Kidney tubule cell (primary cell): ENCODE measurements around the gene PTMA.
"Not testable (repeated sequence)": the region's sequence is repeated elsewhere in the genome, so short reads cannot be mapped to it uniquely, and the experiment has no call there.

ENCODE experiments used
- DNase-seq: peaks from one replicate; pipeline ENCODE4 v3.0.0-alpha.2; 2018; ENCODE audit warnings: low spot score

PTMA gene

DNA sequence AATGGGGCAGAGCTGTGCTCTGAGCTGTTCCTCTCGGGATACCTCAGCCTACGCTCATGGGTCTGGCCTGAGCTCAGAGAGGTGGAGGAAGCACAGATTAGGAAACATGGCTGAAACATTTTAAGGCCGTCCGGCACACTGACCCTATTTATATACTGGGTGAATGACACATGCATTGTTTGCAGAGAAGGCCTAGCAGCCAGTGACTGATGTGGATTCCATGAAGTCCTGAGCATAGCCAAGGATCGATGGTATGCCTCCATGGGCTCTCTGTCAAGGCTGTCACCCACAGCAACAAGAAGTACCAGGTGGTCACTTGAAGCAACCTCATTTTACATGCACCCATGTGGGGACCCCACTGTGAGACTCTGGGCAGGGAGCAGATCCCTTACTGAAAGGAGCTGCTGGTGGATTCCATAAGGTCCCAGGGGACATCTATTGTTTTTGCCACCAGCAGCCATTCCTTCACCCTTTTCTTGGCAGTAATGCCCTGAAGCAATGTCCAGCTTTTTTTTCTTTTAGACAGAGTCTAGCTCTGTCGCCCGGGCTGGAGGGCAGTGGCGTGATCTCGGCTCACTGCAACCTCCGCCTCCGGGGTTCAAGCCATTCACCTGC, 8.4 kb downstream of the PTMA start:
- DNase-seq = peak; percentile 46

DNA sequence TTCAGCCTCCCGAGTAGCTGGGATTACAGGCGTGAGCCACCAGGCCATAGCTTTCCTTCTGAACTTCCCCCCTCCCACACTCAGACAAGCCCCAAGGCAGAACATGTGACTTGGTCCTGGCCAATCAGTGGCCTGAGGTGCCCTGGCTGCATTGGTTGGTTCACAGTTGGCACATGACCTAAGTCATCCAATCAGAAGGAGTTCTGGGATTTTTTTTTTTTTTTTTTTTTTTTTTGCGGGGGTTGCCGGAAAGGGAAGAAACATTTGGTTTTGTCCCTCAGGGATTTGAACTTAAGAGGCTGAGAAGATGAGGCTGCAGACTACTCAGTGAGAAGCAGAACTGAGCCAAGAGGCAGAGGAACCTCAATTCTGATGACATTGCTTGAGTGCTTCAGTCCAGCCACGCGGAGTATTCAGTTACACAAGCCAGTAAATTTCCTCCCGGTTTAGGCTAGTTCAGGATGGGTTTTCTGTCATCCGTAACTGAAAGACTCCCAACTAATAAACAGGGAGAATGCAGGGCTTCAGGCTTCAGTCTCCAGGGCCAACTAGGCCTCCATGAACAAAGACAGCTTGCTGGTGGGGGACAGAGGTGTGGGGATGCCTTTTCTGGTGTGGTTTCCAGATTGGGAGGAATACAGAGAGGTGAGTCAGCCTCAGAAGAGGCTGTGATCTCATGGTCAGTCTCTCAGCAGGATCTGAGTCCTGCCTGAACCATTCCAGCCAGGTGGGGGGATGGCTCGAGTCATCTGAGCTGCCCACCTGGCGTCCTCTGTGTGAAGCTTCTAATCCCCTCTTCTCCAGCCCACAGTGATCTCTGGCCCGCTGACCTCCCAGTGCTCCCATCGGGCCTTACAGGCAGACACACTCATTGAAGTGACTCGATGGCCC, 9.2 kb downstream of the PTMA start:
- peak; percentile 86 for DNase-seq

DNA sequence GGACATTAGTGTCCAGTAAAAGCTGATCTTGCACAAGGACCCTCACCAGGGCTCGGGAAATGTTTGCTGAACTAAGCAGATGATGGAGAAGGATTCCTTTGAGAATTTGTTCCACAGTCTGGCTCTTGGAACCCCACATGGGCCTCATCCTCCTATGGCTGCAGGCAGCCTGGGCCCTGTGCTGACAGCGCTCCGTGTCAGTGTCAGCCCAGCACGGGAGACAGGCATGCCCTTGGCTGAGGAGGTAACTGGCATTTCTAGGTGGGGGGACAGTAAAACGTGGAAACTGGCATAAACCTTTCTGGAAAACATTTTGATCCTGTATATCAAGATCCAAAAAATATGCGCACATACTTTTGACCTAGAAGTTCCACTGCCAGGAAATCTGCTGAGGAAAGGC, 10.5 kb downstream of the PTMA start:
- no peak for DNase-seq

DNA sequence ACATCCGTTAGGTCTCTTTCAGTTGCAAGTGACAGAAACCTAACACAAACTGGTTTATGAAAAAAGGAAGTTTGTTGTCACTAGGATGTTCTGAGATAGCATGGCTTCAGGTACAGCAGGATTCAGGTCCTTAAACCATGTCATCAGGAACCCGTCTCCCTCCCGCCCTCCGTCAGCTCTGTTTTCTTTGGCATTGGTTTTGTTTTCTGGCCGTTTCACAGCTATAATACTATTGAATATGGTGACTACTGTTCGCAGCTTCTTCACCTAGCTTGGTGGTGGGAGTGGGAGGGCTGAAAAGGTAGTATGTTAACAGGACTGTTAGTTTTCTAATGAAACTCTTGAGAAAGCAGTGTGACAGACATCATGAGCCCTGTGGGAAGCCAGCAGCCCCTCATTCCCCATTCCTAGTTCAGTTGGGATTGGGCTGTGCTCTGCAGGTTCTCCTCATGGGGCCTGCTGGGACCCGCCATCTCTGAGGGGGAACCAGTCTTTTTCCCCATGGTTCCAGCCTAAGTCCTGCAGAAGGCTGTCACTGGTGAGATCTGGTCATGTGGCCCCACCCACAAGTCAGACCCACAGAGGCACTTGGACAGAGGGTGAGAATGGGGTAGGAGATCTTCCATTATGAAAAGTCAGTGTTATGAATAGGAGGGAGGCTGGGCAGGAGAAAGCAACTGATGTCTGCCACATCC, 12.1 kb downstream of the PTMA start:
- no peak for DNase-seq

DNA sequence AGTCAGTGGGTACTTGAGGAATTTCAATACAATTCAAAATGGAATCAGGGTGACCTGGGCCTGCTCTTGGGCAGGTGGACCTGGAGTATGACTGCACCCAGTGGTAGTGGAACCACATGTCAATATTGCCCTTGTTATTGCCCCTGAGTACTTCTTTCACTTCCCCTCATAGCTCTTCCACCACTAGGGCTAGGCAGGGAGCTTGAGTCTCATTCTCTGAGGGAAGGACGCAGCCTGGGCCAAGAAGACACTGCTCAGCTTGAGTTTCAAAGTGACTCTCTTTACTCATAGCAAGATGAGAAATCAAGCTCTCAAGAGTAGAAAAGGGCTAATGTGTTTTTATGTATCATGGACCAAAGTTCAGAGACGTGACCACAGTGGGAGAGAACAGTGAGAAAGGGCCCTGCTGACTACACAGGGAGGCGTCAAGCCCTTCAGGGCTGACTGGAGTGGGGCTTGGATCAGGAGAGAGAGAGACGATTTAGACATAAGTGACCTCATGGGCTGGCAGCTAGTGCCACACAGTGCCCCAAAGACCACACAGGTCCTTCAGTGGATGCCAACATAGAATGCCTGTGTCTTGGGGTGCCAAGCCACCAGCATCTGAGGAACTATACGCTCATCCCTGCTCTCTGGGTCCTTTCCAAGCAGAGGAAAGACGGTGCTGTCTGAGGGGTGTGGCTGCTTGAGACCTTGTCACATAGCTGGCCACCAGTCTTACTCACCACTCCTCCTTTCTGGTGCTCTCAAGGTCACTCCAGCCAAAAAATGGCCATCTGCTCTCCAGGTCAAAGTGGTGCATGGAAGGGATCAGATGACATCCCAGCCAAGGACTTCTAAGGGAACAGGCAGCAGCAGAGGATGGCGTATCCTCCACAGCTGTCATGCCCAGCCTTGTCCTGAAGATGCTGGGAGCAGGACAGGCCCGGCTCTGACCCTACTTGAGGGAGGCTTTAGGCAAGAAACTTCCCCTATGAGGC, 13.0 kb downstream of the PTMA start:
- no peak for DNase-seq

DNA sequence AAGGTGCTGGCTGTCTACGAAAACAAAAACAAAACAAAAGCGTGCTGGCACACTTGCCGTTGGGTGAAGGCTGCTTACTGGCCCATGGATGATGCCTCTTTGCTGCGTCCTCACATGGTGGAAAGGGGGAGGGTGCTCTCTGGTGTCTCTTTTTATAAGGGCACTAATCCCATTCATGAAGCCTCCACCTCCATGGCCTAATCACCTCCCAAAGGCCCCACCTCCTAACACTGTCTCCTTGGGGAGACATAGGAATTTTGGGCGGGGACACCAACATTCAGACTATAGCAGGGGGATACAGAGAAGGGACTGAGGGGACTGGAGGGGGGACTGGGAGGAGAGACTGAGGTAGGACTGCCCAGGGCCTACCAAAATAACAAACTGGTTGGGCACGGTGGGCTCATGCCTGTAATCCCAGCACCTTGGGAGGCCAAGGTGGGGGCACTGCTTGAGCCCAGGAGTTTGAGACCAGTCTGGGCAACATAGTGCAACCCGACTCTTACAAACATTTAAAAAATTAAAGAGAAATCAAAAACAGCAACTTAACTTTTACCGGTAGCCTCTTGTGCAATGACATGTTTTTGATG, 14.5 kb downstream of the PTMA start:
- DNase-seq = no peak

DNA sequence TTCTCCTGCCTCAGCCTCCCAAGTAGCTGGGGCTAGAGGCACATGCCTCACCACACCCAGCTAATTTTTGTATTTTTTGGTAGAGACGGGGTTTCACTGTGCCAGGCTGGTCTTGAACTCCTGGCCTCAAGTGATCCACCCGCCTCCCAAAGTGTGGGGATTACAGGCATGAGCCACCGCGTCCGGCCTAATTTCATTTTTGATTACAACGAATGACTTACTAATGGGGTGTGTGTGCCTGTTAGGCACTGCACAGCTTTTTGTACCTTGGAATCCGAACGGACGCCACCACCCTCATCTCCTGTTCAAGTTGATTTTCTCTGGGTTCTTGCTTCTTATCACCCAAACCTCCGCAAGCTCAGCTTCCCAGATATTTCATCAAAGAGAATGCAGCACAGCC, 17.2 kb downstream of the PTMA start:
- DNase-seq = no peak

DNA sequence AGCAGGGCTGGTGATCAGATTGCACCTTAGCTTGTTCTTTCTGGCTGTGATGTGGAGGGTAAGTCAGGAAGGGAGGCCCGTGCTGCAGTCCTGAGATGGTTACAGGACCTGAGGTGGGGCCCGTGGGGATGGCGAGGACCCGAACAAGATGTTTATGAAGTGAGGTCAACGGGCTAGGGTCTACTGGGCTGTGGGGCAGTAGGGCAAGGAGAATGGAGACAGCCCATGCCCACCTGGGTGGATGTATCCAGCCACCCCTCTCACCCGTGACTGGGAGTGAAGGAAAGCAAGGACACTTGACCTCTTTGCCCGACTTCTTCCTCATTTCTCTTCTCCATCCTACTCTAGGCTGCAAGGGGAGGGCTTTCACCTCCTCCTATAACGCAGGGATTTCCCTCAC, 18.0 kb downstream of the PTMA start:
- DNase-seq = no peak

DNA sequence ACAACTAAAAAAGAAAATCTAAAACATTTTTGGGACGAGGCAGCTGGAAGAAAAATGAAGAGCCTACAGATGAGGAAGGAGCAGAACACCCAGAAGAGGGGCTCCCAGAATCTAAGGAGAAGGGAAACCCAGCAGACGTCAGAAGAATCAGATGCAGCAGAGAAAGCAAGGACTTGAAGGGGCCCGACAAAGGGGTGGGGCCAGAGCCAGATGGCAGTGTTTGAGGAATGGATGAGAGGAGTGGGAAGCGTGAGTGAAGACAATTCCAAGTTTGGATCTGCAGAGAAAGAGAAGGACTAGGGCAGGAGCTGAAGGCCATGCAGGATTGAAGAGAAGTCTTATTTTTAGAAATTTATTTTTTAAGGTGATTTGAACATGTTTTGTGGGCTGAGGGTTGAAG, 19.3 kb downstream of the PTMA start:
- no peak for DNase-seq

DNA sequence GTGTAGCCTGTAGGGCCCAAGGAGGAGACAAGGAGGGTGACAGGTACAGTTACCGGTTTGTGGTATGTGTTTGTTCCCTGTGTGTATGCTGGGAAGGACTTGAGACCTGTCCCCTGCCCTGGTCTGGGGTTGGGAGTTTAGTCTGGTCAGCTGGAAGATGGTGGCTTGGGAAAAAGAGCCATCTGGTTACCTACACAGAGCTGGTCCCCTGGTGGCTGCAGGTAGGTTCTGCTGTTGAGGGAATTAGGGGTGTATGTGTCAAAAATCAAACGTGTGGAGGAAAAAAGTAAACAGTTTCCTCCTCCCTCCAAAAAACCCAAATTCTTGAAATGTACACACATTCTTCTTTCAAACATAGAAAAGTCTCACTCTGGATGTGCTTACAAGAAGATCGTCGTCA, 24.3 kb downstream of the PTMA start:
- DNase-seq = no peak

DNA sequence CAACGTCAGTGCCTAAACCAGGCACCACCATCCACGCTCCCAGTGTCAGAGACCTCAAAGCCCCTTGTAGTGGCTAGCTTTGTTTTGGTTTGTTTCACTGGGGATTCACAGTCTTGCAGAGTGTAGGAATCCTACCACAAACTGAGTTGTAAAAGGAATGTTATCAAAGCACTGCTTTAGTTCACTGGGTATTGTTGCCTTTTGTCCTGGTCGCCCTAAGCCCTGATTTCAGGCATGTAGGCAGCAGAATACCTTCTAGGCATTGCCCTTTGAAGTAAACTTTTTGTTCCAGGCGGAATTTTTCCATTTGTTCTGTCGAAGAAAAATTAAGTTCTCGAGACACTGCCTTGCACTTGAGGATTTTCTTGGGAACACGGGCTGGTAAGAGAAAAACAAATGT, 29.4 kb downstream of the PTMA start:
- no peak for DNase-seq

DNA sequence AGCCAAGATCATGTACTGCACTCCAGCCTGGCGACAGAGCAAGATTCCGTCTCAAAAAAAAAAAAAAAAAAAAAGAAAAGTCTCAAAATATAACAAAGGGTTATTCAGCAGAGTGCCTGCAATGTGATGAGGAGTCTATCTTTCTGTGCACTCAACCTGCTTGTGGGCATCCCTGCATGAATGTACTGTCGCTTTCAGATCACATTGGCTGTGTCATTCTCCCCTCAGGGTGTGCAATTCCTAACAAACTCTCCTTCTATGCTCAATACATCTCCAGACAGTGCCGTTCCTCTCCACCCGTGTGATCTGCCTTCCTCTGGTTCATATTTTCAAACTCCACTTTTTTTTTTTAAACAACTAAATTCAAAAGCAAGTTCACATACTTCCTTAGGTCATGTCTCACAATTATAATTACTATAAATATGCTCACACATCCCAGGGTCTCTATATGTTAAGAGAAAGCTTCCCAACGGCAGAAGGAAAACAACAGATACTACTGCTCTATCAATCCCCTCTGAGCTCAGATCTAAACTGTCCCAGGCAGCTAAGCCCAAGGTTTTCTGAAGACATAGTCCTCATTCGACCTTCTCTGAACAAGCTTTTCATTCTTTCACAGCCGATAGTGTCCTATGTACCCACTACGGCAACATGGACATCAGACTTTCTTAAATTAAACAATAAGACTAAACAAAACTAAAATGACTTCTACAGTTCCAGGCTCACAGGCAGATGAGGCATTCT, 35.2 kb downstream of the PTMA start:
- DNase-seq = no peak

DNA sequence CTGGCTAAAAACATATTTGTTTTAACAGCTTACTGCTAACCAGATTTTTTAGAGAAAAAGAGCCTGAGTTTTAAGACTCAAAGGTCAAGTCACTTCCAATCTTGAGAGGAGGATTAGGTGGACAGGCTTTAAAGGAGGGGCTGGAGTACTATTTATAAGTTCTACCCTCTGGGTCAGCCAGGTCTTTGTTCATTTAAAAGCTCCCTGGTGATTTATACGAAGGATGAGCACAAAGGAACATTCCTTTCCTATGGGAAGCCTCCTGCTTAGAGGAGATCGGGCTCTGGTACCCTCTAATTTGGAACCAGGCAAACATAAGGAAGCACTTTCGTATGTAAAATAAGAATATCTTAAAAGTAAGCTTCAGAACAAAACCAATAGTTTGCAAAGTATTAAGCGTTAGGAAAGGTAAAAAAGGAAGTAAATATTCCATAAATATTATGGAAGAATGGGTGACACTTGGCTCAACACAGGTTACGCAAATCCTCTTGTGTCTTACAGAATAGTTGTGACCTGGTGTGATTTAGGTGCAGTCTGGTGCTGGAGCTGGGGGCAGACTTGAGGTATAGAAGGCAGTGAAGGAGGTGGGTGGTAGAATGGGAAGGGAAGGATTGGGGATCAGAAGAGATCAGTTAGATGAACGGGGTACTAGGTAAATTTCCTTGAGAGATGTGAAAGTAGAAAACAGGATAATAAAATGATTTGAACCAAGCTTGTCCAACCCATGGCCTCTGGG, 37.1 kb downstream of the PTMA start:
- no peak for DNase-seq

DNA sequence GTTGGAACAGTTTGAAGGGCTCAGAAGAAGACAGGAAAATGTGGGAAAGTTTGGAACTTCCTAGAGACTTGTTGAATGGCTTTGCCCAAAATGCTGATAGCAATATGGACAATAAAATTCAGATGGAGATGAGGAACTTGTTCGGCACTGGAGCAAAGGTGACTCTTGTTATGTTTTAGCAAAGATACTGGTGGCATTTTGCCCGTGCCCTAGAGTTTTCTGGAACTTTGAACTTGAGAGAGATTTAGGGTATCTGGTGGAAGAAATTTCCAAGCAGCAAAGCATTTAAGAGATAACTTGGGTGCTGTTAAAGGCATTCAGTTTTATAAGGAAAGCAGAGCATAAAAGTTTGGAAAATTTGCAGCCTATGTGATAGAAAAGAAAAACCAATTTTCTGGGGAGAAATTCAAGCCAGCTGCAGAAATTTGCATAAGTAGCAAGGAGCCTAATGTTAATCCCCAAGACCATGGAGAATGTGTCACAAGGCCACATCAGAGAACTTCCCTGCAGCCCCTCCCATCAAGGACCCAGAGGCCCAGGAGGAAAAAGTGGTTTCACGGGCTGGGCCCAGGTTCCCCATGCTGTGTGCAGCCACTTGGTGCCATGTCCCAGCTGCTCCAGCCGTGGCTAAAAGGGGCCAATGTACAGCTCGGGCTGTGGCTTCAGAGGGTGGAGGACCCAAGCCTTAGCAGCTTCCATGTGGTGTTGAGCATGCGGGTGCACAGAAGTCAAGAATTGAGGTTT, 40.0 kb downstream of the PTMA start:
- DNase-seq = not testable (repeated sequence)

DNA sequence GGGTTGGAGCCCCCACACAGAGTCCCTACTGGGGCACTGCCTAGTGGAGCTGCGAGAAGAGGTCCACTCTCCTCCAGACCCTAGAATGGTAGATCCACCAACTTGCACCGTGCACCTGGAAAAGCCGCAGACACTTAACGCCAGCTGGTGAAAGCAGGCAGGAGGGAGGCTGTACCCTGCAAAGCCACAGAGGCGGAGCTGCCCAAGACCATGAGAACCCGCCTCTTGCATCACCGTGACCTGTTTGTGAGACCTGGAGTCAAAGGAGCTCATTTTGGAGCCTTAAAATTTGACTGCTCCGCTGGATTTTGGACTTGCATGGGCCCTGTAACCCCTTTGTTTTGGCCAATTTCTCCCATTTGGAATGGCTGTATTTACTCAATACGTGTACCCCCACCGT, 40.7 kb downstream of the PTMA start:
- not testable (repeated sequence) for DNase-seq

DNA sequence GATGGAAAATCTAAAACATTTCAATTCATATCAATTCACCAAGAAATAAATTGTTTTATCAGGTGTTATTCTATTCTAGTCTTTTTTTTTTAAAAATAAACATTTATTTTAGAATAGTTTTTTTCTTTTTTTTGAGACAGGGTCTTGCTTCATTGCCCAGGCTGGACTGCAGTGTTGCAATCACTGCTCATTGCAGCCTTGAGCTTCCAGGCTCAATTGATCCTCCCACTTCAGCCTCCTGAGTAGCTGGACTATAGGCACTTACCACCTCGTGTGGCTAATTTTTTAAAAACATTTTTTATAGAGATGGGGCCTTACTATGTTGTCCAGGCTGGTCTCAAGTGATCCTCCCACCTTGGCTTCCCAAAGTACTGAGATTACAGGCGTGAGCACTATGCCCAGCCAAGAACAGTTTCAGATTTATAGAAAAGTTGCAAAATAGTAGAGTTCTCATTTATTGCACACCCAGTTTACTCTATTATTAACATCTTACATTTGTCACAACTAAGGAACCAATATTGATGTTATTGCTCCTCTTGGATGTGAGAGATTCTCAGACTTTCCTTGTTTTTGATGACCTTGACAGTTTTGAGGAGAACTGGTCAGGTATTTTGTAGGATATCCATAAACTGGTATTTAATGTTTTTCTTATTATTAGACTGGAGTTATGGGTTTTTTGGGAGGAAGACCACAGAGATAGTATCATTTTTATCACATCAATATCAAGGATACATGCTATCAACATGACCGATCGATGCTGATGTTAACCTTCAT, 42.9 kb downstream of the PTMA start:
- DNase-seq = no peak

DNA sequence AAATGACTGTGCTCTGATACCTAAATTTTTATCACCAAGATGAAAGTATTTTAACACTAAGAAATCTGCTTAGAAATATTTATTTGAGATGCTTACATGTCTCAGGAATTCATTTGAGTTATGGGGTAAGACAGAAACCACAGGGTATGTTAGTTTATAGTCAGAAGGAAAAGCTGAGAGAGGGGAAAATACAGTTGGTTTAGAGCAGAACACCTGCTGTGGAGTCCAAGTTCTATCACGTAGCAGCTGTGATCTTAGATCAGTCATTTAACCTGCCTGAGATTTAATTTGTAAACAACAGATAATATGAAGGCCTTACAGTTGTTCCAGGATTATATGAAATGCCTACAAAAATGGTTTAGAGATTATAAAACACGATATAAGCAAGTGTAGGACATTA, 43.7 kb downstream of the PTMA start:
- DNase-seq = no peak

DNA sequence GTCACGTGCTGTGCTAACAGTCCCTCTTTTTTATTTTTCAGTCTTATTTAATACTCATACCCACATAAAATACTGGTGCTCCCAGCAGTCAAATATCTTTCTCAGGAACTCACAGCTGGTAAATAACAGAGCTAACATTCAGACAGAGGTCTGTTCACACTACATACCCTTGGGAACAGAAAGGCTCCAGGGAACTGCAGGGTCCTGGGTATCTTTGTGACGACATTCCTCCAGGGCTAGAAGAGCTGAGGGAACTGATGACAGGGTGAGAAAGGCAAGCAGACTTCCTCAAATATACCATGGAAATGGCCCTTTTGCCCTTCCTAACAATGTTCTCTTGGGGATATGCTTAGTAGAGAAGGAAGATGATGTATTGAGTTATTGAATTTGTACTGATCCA, 53.4 kb downstream of the PTMA start:
- DNase-seq = no peak
